Measurements from ENCODE around the gene SLA2.
A peak's percentile ranks its signal among the peaks of the same experiment; 100 is the strongest.

Gene SLA2

GRCh38 chr20:36582322-36582721, 63.7 kb downstream of the SLA2 start:
- no peak for TF ChIP-seq CTCF (conservative IDR thresholded peaks at IDR 0.05)
- no peak for TF ChIP-seq ZFX (IDR thresholded peaks at IDR 0.05)
- H3K27ac ChIP-seq = no peak overlapping the region

- TF ChIP-seq ZFX (IDR thresholded peaks at IDR 0.05) = no peak
- TF ChIP-seq CTCF (conservative IDR thresholded peaks at IDR 0.05) = no peak
- no peak overlapping the region for H3K27ac ChIP-seq
Observed at GRCh38 chr20:36579996-36580545, 65.9 kb downstream of the SLA2 start.

GRCh38 chr20:36578356-36579041, 67.5 kb downstream of the SLA2 start:
- no peak for TF ChIP-seq CTCF (conservative IDR thresholded peaks at IDR 0.05)
- no peak for TF ChIP-seq ZFX (IDR thresholded peaks at IDR 0.05)
- no peak overlapping the region for H3K27ac ChIP-seq

GRCh38 chr20:36576081-36576445, 69.9 kb downstream of the SLA2 start:
- TF ChIP-seq ZFX (IDR thresholded peaks at IDR 0.05) (no peak), CTCF (conservative IDR thresholded peaks at IDR 0.05) (no peak)
- H3K27ac ChIP-seq = peak overlapping the region; percentile 71

GRCh38 chr20:36574366-36575135, 71.4 kb downstream of the SLA2 start:
- TF ChIP-seq ZFX (IDR thresholded peaks at IDR 0.05) (peak; percentile 42; the same call in 1 of the 2 replicates), CTCF (conservative IDR thresholded peaks at IDR 0.05) (no peak)
- H3K27ac ChIP-seq = peak overlapping the region; percentile 71

- peak overlapping the region; percentile 71 for H3K27ac ChIP-seq
- TF ChIP-seq CTCF (conservative IDR thresholded peaks at IDR 0.05) (no peak), ZFX (IDR thresholded peaks at IDR 0.05) (no peak)
Observed at GRCh38 chr20:36573798-36574365, 72.1 kb downstream of the SLA2 start.
